ENCODE data around the gene SDK1. TPM values are rescaled to one million over a fixed set of nuclear protein-coding genes. Genes with fewer than 3 reads are reported as not detected.

Gene SDK1
- total and polyA plus RNA-seq, 2 donors: 3.2 to 7.8 TPM

GRCh38 chr7:4079956-4080355 lies 778.9 kb downstream of the SDK1 start:
- DNase-seq (ENCODE audit: low read depth in 6 of 9, low spot score in 9 of 9): no peak
- Histone ChIP-seq H3K27ac (ENCODE audit: low read depth in 1 of 2, low read length in 1 of 2) (no peak overlapping the region), H3K9me3 (ENCODE audit: control insufficient read depth in 2 of 2, insufficient read depth in 1 of 2, low read length in 1 of 2) (peaks cover 0 to 8% of the 10 kb centered on the region in 2 donors), H3K4me3 (ENCODE audit: low read length in 2 of 2) (no peak overlapping the region), H3K4me1 (ENCODE audit: control insufficient read depth in 2 of 2, insufficient read depth in 2 of 2, low read length in 2 of 2) (no peaks in the 10 kb centered on the region), H3K36me3 (ENCODE audit: control insufficient read depth in 2 of 2, insufficient read depth in 2 of 2, low read length in 1 of 2) (no peaks in the 10 kb centered on the region), H3K27me3 (ENCODE audit: control insufficient read depth in 2 of 2, insufficient read depth in 1 of 2, low read length in 1 of 2) (no peaks in the 10 kb centered on the region)
- WGBS: 93% methylated on average over 13 of the region's 13 CpGs

- no peaks in the 10 kb centered on the region for H3K27me3 ChIP-seq (ENCODE audit: control insufficient read depth in 2 of 2, insufficient read depth in 1 of 2, low read length in 1 of 2)
These were observed 779.9 kb downstream of the SDK1 start for GRCh38 chr7:4080954-4081353.

DNA sequence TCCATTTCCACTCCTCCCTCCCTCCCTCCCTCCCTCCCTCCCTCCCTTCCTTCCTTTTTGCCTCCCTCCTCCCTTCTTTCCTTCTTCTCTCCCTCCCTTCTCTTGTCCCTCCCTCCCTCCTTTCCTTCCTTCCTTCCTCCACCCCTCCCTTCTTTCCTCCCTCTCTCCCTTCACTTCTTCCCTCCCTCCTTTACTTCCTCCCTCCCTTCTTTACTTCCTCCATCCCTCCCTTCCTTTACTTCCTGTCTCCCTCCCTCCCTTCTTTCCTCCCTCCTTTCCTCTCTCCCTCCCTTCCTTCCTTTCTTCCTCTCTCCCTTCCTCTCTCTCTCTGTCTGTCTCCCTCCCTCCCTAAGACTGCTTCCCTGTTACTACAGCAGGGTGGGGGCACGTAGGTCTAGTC lies 782.5 kb downstream of the SDK1 start:
- H3K4me3 ChIP-seq (ENCODE audit: low read length in 2 of 2): no peak overlapping the region
- peaks cover 0 to 3% of the 10 kb centered on the region in 2 donors for H3K9me3 ChIP-seq (ENCODE audit: control insufficient read depth in 2 of 2, insufficient read depth in 1 of 2, low read length in 1 of 2)
- DNase-seq (ENCODE audit: low read depth in 6 of 9, low spot score in 9 of 9): no peak
- no peaks in the 10 kb centered on the region for H3K36me3 ChIP-seq (ENCODE audit: control insufficient read depth in 2 of 2, insufficient read depth in 2 of 2, low read length in 1 of 2)
- H3K27ac ChIP-seq (ENCODE audit: low read depth in 1 of 2, low read length in 1 of 2): no peak overlapping the region
- 97% methylated on average over 1 of the region's 1 CpG for WGBS
- H3K4me1 ChIP-seq (ENCODE audit: control insufficient read depth in 2 of 2, insufficient read depth in 2 of 2, low read length in 2 of 2): no peaks in the 10 kb centered on the region
- no peaks in the 10 kb centered on the region for H3K27me3 ChIP-seq (ENCODE audit: control insufficient read depth in 2 of 2, insufficient read depth in 1 of 2, low read length in 1 of 2)

More at GRCh38 chr7:4080954-4081353, 779.9 kb downstream of the SDK1 start:
- Histone ChIP-seq H3K9me3 (ENCODE audit: control insufficient read depth in 2 of 2, insufficient read depth in 1 of 2, low read length in 1 of 2) (peaks cover 0 to 8% of the 10 kb centered on the region in 2 donors), H3K27ac (ENCODE audit: low read depth in 1 of 2, low read length in 1 of 2) (no peak overlapping the region), H3K4me1 (ENCODE audit: control insufficient read depth in 2 of 2, insufficient read depth in 2 of 2, low read length in 2 of 2) (no peaks in the 10 kb centered on the region), H3K36me3 (ENCODE audit: control insufficient read depth in 2 of 2, insufficient read depth in 2 of 2, low read length in 1 of 2) (no peaks in the 10 kb centered on the region), H3K4me3 (ENCODE audit: low read length in 2 of 2) (no peak overlapping the region)
- no peak for DNase-seq (ENCODE audit: low read depth in 6 of 9, low spot score in 9 of 9)
- WGBS: 94% methylated on average over 13 of the region's 13 CpGs

GRCh38 chr7:4084271-4084670 lies 783.2 kb downstream of the SDK1 start:
- Histone ChIP-seq H3K27ac (ENCODE audit: low read depth in 1 of 2, low read length in 1 of 2) (no peak overlapping the region), H3K36me3 (ENCODE audit: control insufficient read depth in 2 of 2, insufficient read depth in 2 of 2, low read length in 1 of 2) (no peaks in the 10 kb centered on the region), H3K27me3 (ENCODE audit: control insufficient read depth in 2 of 2, insufficient read depth in 1 of 2, low read length in 1 of 2) (no peaks in the 10 kb centered on the region), H3K9me3 (ENCODE audit: control insufficient read depth in 2 of 2, insufficient read depth in 1 of 2, low read length in 1 of 2) (peaks cover 0 to 10% of the 10 kb centered on the region in 2 donors), H3K4me1 (ENCODE audit: control insufficient read depth in 2 of 2, insufficient read depth in 2 of 2, low read length in 2 of 2) (no peaks in the 10 kb centered on the region), H3K4me3 (ENCODE audit: low read length in 2 of 2) (no peak overlapping the region)
- no peak for DNase-seq (ENCODE audit: low read depth in 6 of 9, low spot score in 9 of 9)
- 89% methylated on average over 6 of the region's 6 CpGs for WGBS

DNA sequence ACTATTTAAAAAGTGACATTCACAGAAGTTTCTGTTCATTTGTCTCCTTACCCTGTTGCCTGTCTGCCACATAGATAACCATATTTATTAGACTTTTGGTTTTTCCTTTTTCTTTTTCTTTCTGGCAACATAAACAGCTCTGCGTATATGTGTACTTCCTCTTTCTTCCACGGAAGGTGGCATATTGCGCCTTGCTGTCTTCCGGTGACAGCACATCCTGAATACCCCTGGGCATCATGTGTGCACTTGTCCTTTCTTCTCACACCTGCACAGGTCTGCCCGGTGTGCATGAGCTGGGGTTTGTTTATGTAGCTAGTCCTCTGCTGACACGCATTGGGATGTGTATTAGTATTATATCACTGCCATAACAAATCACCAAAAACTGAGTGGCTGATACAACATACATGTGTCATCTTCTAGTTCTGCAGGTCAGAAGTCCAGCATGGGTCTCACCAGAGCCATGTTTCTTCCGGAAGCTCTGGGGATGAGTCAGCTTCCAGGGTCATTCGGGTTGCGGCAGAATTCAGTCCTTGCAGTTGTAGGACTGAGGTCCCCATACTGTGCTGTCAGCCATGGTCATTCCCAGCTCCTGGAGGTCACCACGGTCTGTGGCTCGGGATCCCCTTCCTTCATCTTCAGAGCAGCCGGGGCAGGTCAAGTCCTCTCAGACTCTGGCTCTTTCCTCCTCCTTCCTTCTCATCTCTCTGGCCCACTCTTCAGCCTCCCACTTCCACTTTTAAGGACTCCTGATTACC lies 785.1 kb downstream of the SDK1 start:
- WGBS: 61% methylated on average over 12 of the region's 12 CpGs
- Histone ChIP-seq H3K27me3 (ENCODE audit: control insufficient read depth in 2 of 2, insufficient read depth in 1 of 2, low read length in 1 of 2) (no peaks in the 10 kb centered on the region), H3K9me3 (ENCODE audit: control insufficient read depth in 2 of 2, insufficient read depth in 1 of 2, low read length in 1 of 2) (peaks cover 0 to 17% of the 10 kb centered on the region in 2 donors), H3K4me3 (ENCODE audit: low read length in 2 of 2) (no peak overlapping the region), H3K36me3 (ENCODE audit: control insufficient read depth in 2 of 2, insufficient read depth in 2 of 2, low read length in 1 of 2) (no peaks in the 10 kb centered on the region), H3K27ac (ENCODE audit: low read depth in 1 of 2, low read length in 1 of 2) (no peak overlapping the region), H3K4me1 (ENCODE audit: control insufficient read depth in 2 of 2, insufficient read depth in 2 of 2, low read length in 2 of 2) (no peaks in the 10 kb centered on the region)
- DNase-seq (ENCODE audit: low read depth in 6 of 9, low spot score in 9 of 9): no peak

GRCh38 chr7:4086723-4087122 lies 785.7 kb downstream of the SDK1 start:
- no peak overlapping the region for H3K27ac ChIP-seq (ENCODE audit: low read depth in 1 of 2, low read length in 1 of 2)

DNA sequence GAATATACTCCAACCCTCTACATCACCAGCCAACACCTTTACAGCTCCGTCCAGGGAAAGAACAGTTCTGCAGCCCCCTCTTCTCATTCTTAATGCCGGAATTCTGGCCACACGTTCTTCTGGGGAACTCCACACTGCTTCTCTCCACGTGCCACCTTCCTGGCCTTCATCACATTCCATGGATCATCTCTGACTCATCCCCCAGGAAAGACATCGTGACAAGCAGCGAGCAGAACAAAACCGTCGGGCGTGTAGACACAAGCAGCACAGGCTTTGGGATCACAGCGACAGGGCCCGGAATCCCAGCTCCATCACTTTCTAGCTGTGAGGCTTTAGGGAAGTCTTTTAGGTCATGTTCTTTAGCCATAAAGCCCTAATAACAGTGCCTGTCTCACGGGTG lies 790.7 kb downstream of the SDK1 start:
- Histone ChIP-seq H3K27ac (ENCODE audit: low read depth in 1 of 2, low read length in 1 of 2) (no peak overlapping the region), H3K27me3 (ENCODE audit: control insufficient read depth in 2 of 2, insufficient read depth in 1 of 2, low read length in 1 of 2) (no peaks in the 10 kb centered on the region), H3K9me3 (ENCODE audit: control insufficient read depth in 2 of 2, insufficient read depth in 1 of 2, low read length in 1 of 2) (peaks cover 2 to 24% of the 10 kb centered on the region in 2 donors), H3K4me3 (ENCODE audit: low read length in 2 of 2) (no peak overlapping the region), H3K36me3 (ENCODE audit: control insufficient read depth in 2 of 2, insufficient read depth in 2 of 2, low read length in 1 of 2) (no peaks in the 10 kb centered on the region), H3K4me1 (ENCODE audit: control insufficient read depth in 2 of 2, insufficient read depth in 2 of 2, low read length in 2 of 2) (peaks cover 0 to 4% of the 10 kb centered on the region in 2 donors)
- DNase-seq (ENCODE audit: low read depth in 6 of 9, low spot score in 9 of 9): no peak
- 85% methylated on average over 12 of the region's 12 CpGs for WGBS

More at GRCh38 chr7:4086723-4087122, 785.7 kb downstream of the SDK1 start:
- peaks cover under 1 to 18% of the 10 kb centered on the region in 2 donors for H3K9me3 ChIP-seq (ENCODE audit: control insufficient read depth in 2 of 2, insufficient read depth in 1 of 2, low read length in 1 of 2)
- no peak for DNase-seq (ENCODE audit: low read depth in 6 of 9, low spot score in 9 of 9)
- no peaks in the 10 kb centered on the region for H3K27me3 ChIP-seq (ENCODE audit: control insufficient read depth in 2 of 2, insufficient read depth in 1 of 2, low read length in 1 of 2)
- no peaks in the 10 kb centered on the region for H3K4me1 ChIP-seq (ENCODE audit: control insufficient read depth in 2 of 2, insufficient read depth in 2 of 2, low read length in 2 of 2)
- 97% methylated on average over 1 of the region's 1 CpG for WGBS
- H3K4me3 ChIP-seq (ENCODE audit: low read length in 2 of 2): no peak overlapping the region
- H3K36me3 ChIP-seq (ENCODE audit: control insufficient read depth in 2 of 2, insufficient read depth in 2 of 2, low read length in 1 of 2): no peaks in the 10 kb centered on the region

GRCh38 chr7:4093035-4093434 lies 792.0 kb downstream of the SDK1 start:
- H3K4me1 ChIP-seq (ENCODE audit: control insufficient read depth in 2 of 2, insufficient read depth in 2 of 2, low read length in 2 of 2): peaks cover 0 to 10% of the 10 kb centered on the region in 2 donors
- 95% methylated on average over 2 of the region's 2 CpGs for WGBS
- H3K36me3 ChIP-seq (ENCODE audit: control insufficient read depth in 2 of 2, insufficient read depth in 2 of 2, low read length in 1 of 2): no peaks in the 10 kb centered on the region
- peaks cover 2 to 24% of the 10 kb centered on the region in 2 donors for H3K9me3 ChIP-seq (ENCODE audit: control insufficient read depth in 2 of 2, insufficient read depth in 1 of 2, low read length in 1 of 2)
- no peak for DNase-seq (ENCODE audit: low read depth in 6 of 9, low spot score in 9 of 9)
- no peaks in the 10 kb centered on the region for H3K27me3 ChIP-seq (ENCODE audit: control insufficient read depth in 2 of 2, insufficient read depth in 1 of 2, low read length in 1 of 2)
- no peak overlapping the region for H3K27ac ChIP-seq (ENCODE audit: low read depth in 1 of 2, low read length in 1 of 2)
- no peak overlapping the region for H3K4me3 ChIP-seq (ENCODE audit: low read length in 2 of 2)

DNA sequence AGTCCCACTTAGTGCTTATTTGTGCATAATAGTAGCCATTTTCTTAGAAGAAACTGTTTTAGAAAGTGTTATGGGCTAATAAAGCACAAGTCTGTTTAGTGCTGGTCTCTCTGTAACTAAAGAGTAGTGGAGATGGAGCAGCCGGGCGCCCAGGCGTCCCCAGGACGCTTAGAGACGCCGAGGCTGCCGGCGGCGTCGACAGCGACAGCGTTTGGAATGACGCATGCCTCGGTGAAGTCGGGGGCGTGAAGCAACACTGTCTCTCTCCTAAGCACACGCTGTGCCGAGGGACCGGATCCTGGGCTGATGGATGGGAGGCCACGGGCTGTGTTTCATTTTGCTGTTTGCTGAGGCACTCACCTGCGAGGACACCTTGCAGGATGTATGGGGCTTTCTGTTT lies 792.4 kb downstream of the SDK1 start:
- Histone ChIP-seq H3K27ac (ENCODE audit: low read depth in 1 of 2, low read length in 1 of 2) (no peak overlapping the region), H3K36me3 (ENCODE audit: control insufficient read depth in 2 of 2, insufficient read depth in 2 of 2, low read length in 1 of 2) (no peaks in the 10 kb centered on the region), H3K9me3 (ENCODE audit: control insufficient read depth in 2 of 2, insufficient read depth in 1 of 2, low read length in 1 of 2) (peaks cover 2 to 24% of the 10 kb centered on the region in 2 donors), H3K27me3 (ENCODE audit: control insufficient read depth in 2 of 2, insufficient read depth in 1 of 2, low read length in 1 of 2) (no peaks in the 10 kb centered on the region), H3K4me3 (ENCODE audit: low read length in 2 of 2) (no peak overlapping the region), H3K4me1 (ENCODE audit: control insufficient read depth in 2 of 2, insufficient read depth in 2 of 2, low read length in 2 of 2) (peaks cover 0 to 10% of the 10 kb centered on the region in 2 donors)
- 93% methylated on average over 21 of the region's 21 CpGs for WGBS
- no peak for DNase-seq (ENCODE audit: low read depth in 6 of 9, low spot score in 9 of 9)

Data from thymus (tissue), 11 donors.